ENCODE measurements around the gene LYZL6.

DNA sequence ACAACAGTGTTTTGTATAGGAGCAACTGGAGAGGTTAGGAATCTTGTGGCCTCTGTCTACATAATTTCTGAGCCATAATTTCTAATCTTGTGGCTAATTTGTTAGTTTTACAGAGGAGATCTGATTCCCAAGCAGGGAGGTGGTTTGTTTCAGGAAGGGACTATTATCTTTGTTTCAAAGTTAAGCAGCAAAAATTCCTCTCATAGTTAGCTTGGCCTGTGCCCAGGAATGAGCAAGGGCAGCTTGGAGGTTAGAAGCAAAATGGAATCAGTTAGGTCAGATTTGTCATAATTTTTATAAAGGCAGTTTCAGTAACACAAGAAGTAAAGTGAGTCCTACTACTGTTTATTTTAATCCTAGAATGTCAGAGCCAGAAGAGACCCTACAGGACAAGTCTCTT, 10.9 kb downstream of the LYZL6 start:
- no peak for TF ChIP-seq TCF3 (IDR thresholded peaks at IDR 0.05; ENCODE audit: borderline replicate concordance, insufficient read depth, low read depth, low read length)
- no peak for TF ChIP-seq SMAD5 (IDR thresholded peaks at IDR 0.05; ENCODE audit: low read depth)
- TF ChIP-seq EZH2 (IDR thresholded peaks at IDR 0.05; ENCODE audit: borderline replicate concordance, control insufficient read depth, low read depth, low read length), result no peak
- TF ChIP-seq STAT3 (IDR thresholded peaks at IDR 0.05; ENCODE audit: low read depth, low read length), result no peak
- TF ChIP-seq, protein P1, sequence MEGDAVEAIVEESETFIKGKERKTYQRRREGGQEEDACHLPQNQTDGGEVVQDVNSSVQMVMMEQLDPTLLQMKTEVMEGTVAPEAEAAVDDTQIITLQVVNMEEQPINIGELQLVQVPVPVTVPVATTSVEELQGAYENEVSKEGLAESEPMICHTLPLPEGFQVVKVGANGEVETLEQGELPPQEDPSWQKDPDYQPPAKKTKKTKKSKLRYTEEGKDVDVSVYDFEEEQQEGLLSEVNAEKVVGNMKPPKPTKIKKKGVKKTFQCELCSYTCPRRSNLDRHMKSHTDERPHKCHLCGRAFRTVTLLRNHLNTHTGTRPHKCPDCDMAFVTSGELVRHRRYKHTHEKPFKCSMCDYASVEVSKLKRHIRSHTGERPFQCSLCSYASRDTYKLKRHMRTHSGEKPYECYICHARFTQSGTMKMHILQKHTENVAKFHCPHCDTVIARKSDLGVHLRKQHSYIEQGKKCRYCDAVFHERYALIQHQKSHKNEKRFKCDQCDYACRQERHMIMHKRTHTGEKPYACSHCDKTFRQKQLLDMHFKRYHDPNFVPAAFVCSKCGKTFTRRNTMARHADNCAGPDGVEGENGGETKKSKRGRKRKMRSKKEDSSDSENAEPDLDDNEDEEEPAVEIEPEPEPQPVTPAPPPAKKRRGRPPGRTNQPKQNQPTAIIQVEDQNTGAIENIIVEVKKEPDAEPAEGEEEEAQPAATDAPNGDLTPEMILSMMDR (IDR thresholded peaks at IDR 0.05 in 2 of 3, conservative IDR thresholded peaks at IDR 0.05 in 1 of 3; ENCODE audit: control insufficient read depth in 2 of 3, extremely low read depth in 1 of 3, insufficient read depth in 1 of 3, low read depth in 3 of 3, low read length in 3 of 3), result no peak
